Testis (tissue), 3 donors: ENCODE measurements around the gene NPIPA2. TPM values are rescaled to one million over a fixed set of nuclear protein-coding genes. Genes with fewer than 3 reads are reported as not detected.
"Not testable (repeated sequence)": the region's sequence is repeated elsewhere in the genome, so short reads cannot be mapped to it uniquely, and the experiment has no call there.

Source experiments
- DNase-seq: peaks from one replicate; pipeline ENCODE4 v3.0.0-alpha.2; 2019
- H3K27ac ChIP-seq, 2 donors: fragments of 200-600 bp; sonication (generic); one replicate each; pipeline ENCODE4 v1.5.1; 2019
- H3K27me3 ChIP-seq: fragments of 200-600 bp; sonication (generic); one replicate; pipeline ENCODE4 v1.5.1; 2019
- H3K36me3 ChIP-seq: fragments of 200-600 bp; sonication (generic); one replicate; pipeline ENCODE4 v1.5.1; 2017; ENCODE audit warnings: low read depth; ENCODE audit errors: missing control alignments
- H3K4me1 ChIP-seq: fragments of 200-600 bp; sonication (generic); one replicate; pipeline ENCODE4 v1.5.1; 2019
- H3K4me3 ChIP-seq, 2 donors: fragments of 200-600 bp; sonication (generic); one replicate each; pipeline ENCODE4 v1.5.1; 2017 to 2019
- H3K9me3 ChIP-seq: fragments of 200-600 bp; sonication (generic); one replicate; pipeline ENCODE4 v1.5.1; 2017
- WGBS, 2 donors: methylation state at CpG; one replicate each; pipeline ENCODE4 v1.1.5; 2018; 5-methylcytosine and 5-hydroxymethylcytosine counted together
- intact Hi-C: fragments of 100-400 bp; cut with DNase I; formaldehyde crosslinking; loops from one replicate; pipeline ENCODE4 v1.15.1; 2023; ENCODE audit warnings: low total_unique reads
- polyA plus RNA-seq: library from polyadenylated mRNA; stranded (reverse); fragments of 350-450 nt; fragmentation: Illumina TruSeq; extraction: RNeasy Lipid Tissue Mini Kit (QIAGEN cat#74804); gene quantifications from one replicate; pipeline ENCODE4 v1.2.3, GENCODE V29; 2014; ENCODE audit warnings: low read depth, low replicate concordance; ENCODE audit not compliant: insufficient read depth
- total RNA-seq, 2 donors: library from RNA; depleted of rRNA; stranded (reverse); fragments of >200 nt; gene quantifications; one replicate each; pipeline ENCODE4 v1.2.3, GENCODE V29; 2016

NPIPA2 gene
- total and polyA plus RNA-seq, 3 donors from 2014 or later: 7.0 to 17.8 (median 7.7) TPM

GRCh38 chr16:14779368-14779877 is 37.1 kb downstream of the NPIPA2 start:
- WGBS, 2 donors: no CpG with 5 or more reads among the region's 11 CpGs
- H3K27ac ChIP-seq, H3K36me3 ChIP-seq, H3K27me3 ChIP-seq, H3K9me3 ChIP-seq, DNase-seq, H3K4me3 ChIP-seq, H3K4me1 ChIP-seq, intact Hi-C loops: not testable (repeated sequence)

GRCh38 chr16:14786180-14786579 is 43.8 kb downstream of the NPIPA2 start:
- H3K27ac ChIP-seq, H3K9me3 ChIP-seq, H3K36me3 ChIP-seq, H3K4me1 ChIP-seq, H3K27me3 ChIP-seq, DNase-seq, intact Hi-C loops, H3K4me3 ChIP-seq: not testable (repeated sequence)
- no CpG with 5 or more reads among the region's 1 CpG for WGBS, 2 donors

GRCh38 chr16:14789577-14789976 is 47.2 kb downstream of the NPIPA2 start:
- H3K9me3 ChIP-seq, H3K27ac ChIP-seq, H3K36me3 ChIP-seq, H3K4me1 ChIP-seq, H3K27me3 ChIP-seq, intact Hi-C loops, H3K4me3 ChIP-seq, DNase-seq: not testable (repeated sequence)
- no CpG with 5 or more reads among the region's 5 CpGs for WGBS, 2 donors

- H3K9me3 ChIP-seq, DNase-seq, H3K4me1 ChIP-seq, H3K27me3 ChIP-seq, H3K36me3 ChIP-seq, H3K4me3 ChIP-seq, intact Hi-C loops, H3K27ac ChIP-seq: not testable (repeated sequence)
- no CpG with 5 or more reads among the region's 7 CpGs for WGBS, 2 donors
These were observed 48.1 kb downstream of the NPIPA2 start for GRCh38 chr16:14790320-14790956.

GRCh38 chr16:14792914-14793313 is 50.6 kb downstream of the NPIPA2 start:
- H3K27ac ChIP-seq, H3K4me3 ChIP-seq, intact Hi-C loops, H3K27me3 ChIP-seq, H3K36me3 ChIP-seq, DNase-seq, H3K4me1 ChIP-seq, H3K9me3 ChIP-seq: not testable (repeated sequence)
- WGBS, 2 donors: no CpG with 5 or more reads among the region's 2 CpGs

- H3K9me3 ChIP-seq, H3K27ac ChIP-seq, intact Hi-C loops, H3K27me3 ChIP-seq, H3K36me3 ChIP-seq, H3K4me3 ChIP-seq, DNase-seq, H3K4me1 ChIP-seq: not testable (repeated sequence)
- no CpG with 5 or more reads among the region's 2 CpGs for WGBS, 2 donors
These were observed 55.2 kb downstream of the NPIPA2 start for GRCh38 chr16:14797558-14797957.

GRCh38 chr16:14803577-14803976 is 61.2 kb downstream of the NPIPA2 start:
- H3K27ac ChIP-seq: not testable (repeated sequence)

GRCh38 chr16:14807184-14807678 is 64.9 kb downstream of the NPIPA2 start:
- intact Hi-C loops, H3K4me3 ChIP-seq, H3K36me3 ChIP-seq, H3K4me1 ChIP-seq, H3K9me3 ChIP-seq, H3K27ac ChIP-seq, DNase-seq, H3K27me3 ChIP-seq: not testable (repeated sequence)
- 76 to 88% methylated on average over 3 of the region's 3 CpGs for WGBS, 2 donors

More at GRCh38 chr16:14803577-14803976, 61.2 kb downstream of the NPIPA2 start:
- H3K4me3 ChIP-seq, H3K4me1 ChIP-seq, H3K9me3 ChIP-seq, H3K36me3 ChIP-seq, DNase-seq, intact Hi-C loops, H3K27me3 ChIP-seq: not testable (repeated sequence)
- WGBS, 2 donors: no CpG with 5 or more reads among the region's 2 CpGs

GRCh38 chr16:14813890-14814289 is 71.6 kb downstream of the NPIPA2 start:
- WGBS, 2 donors: 80 to 100% methylated on average over 1 of the region's 3 CpGs
- H3K36me3 ChIP-seq, H3K4me3 ChIP-seq, H3K9me3 ChIP-seq, intact Hi-C loops, H3K4me1 ChIP-seq, H3K27ac ChIP-seq, H3K27me3 ChIP-seq, DNase-seq: not testable (repeated sequence)

Other genes with a start within 250 kb of the NPIPA2 start
- 10 to 100 TPM; 47.6 to 67.2 TPM for gene PARN, start 112.3 kb upstream of the NPIPA2 start, total RNA-seq
- gene PARN, start 112.3 kb upstream of the NPIPA2 start, polyA plus RNA-seq: 43.5 TPM
- 10 to 100 TPM; 49.2 to 63.4 TPM for gene BFAR, start 109.6 kb upstream of the NPIPA2 start, total RNA-seq
- gene BFAR, start 109.6 kb upstream of the NPIPA2 start, polyA plus RNA-seq: 41.7 TPM
- 1 to 10 TPM; 1.5 to 4.5 TPM for gene PLA2G10, start 48.2 kb upstream of the NPIPA2 start, total RNA-seq
- gene PLA2G10, start 48.2 kb upstream of the NPIPA2 start, polyA plus RNA-seq: 1.0 TPM
- gene NPIPA3, start 39.1 kb upstream of the NPIPA2 start, total RNA-seq: 1 to 10 TPM; 4.2 to 4.5 TPM
- gene NPIPA3, start 39.1 kb upstream of the NPIPA2 start, polyA plus RNA-seq: 1.9 TPM
- gene NOMO1, start 91.2 kb downstream of the NPIPA2 start, total RNA-seq: 10 to 100 TPM; 70.8 to 71.5 TPM
- gene NOMO1, start 91.2 kb downstream of the NPIPA2 start, polyA plus RNA-seq: 86.6 TPM
- 100 to 1,000 TPM; 169 to 173 TPM for gene NPIPA1, start 194.9 kb downstream of the NPIPA2 start, total RNA-seq
- 170 TPM for gene NPIPA1, start 194.9 kb downstream of the NPIPA2 start, polyA plus RNA-seq
- 100 to 1,000 TPM; 171 to 247 TPM for gene PDXDC1, start 232.5 kb downstream of the NPIPA2 start, total RNA-seq
- gene PDXDC1, start 232.5 kb downstream of the NPIPA2 start, polyA plus RNA-seq: 257 TPM